Activated CD4-positive, alpha-beta T cell treated with anti-CD3 and anti-CD28 coated beads, Interleukin-2, Interleukin-6, amounts not matched to agents 100 ng/mL and 50 ng/mL, durations not matched to agents 16 hours and 8 hours (primary cell): Measurements from ENCODE around the gene PLSCR5.

Experiments used
- DNase-seq: peaks from one replicate; pipeline ENCODE4 v3.0.0-alpha.2; 2020

Gene PLSCR5, protein sequence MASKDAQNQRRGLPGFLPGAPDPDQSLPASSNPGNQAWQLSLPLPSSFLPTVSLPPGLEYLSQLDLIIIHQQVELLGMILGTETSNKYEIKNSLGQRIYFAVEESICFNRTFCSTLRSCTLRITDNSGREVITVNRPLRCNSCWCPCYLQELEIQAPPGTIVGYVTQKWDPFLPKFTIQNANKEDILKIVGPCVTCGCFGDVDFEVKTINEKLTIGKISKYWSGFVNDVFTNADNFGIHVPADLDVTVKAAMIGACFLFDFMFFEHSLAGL

DNA sequence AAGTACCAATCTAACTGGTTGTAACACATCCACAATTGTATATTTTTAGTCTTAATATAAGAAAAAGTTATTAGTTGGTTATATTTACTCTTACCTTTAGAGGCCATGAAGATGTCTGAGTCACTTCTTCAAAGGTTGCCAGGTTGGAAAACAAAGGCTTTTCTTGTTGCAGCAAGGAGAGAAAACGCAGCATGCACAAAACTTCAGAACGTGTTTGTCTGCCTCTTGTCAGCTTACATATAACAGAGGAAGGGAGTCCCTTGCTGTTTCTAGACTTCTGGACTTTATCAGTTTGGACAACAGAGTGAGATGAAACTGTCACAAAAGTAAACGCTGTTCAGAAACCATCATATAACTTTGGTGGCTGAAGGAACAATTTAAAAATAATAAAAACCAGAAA is at the start of gene PLSCR5:
PLSCR5 (minus strand) TSS at position 241 of the 400 bp plus-strand sequence; CDS start at position 107, 134 bp downstream.
- DNase-seq = no peak

DNA sequence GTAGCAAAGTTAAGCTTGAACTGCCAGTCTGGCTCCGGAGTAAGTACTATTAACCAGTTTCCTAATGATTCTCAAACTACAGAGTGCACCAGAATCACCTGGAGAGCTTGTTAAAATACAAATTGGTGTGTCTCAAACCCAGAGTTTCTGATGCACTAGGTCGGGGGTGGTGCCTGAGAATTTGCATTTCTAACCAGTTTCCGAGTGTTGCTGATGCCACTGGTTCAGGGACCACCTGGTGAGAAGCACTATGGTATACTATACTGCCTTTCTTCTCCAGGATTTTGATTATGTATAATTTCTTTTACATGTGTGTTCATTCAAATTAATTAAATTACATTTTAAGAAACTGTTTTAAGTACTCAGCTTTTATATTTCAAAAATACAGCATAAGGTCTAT is 48.8 kb upstream of the PLSCR5 start:
- no peak for DNase-seq

DNA sequence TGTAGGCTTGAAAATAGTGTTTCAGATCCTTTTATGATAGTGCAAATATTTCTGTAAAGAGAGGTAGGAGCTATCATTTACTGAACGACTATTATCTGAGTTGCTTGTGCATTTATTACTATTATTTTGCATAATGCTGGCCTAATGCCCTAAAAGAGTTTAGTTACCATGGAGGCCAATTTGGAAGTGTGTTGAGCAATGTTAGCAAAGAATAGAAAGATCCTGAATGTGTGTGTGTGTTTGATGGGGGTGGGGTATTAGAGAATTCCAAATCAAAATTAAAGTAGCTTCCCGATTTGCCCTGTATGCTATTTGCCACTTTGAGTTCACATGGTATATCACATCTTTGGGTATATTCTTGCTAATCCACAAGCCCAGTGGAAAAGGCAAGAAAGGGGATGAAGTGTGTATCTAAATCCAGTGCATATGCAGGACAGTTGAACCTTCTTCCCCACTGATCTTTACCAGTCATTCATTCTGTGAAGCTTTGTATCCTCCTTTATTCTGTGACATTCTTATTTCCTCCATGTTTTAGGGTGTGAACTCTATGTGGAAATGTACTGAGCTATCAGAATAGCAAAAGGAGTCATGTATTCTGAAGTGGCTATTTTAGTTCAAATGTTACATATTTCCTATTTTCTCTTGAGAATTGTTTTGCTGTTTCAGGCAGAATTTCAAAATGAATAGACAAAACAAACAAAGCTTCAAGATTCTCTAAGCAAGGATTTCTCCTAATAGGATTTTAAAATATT is 45.7 kb upstream of the PLSCR5 start:
- DNase-seq = no peak

DNA sequence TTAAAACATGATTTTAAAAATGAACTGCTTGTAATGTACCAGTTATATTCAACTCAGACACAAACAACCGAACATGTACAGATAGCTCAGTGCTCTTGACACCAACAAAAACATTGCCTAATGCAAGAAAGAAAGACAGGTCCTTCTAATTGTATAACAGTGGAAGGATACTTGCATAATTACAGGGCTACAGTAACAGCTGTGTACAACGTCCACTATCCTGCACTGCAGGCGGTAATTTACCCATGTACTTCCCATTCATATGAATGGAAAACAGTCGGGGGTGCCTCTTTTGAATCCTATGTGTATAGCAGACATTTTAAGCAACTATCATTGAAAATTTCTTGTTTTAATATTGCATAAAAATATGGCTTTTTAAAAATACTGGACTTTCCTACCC is 41.1 kb upstream of the PLSCR5 start:
- no peak for DNase-seq

DNA sequence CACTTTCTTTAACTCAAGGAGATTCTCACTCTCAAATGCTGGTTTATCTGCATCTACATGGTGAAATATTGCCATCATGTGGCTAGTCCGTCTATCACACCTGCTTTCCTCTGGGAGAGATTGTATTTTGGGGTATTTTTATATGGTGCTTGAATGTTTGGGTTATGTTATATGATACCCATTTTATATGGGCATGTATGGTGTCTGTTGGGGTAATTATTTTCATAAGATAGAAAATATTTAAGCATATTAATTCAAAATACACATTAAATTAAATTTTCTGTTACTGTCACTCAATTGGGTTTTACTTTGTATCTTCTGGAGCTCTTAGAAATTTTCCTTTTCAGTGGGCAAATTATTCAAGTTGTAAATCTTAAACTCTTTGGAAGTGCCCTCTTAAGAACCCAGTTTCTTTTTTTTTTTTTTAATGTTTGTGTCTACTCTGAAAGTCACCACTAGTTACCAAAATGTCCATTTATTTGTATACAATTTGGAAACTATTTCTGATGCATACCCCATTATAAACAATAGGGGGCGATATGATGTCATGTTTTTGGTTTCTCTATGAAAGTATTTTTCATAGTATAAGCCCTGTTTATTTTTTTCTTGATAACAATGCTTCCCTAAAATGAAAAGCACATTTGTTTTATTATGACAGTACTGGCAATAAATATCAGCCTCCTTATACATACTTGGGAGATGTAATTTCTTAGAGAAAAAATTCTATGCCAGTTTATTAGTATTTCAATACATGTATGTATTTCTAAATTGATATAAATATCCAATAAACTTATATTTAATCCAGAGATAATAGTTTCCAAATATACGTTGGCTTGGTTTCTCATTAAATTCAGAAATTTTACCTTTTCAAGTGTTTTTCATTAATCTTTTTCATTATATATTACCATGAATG is 36.1 kb upstream of the PLSCR5 start:
- DNase-seq = peak; percentile 35

DNA sequence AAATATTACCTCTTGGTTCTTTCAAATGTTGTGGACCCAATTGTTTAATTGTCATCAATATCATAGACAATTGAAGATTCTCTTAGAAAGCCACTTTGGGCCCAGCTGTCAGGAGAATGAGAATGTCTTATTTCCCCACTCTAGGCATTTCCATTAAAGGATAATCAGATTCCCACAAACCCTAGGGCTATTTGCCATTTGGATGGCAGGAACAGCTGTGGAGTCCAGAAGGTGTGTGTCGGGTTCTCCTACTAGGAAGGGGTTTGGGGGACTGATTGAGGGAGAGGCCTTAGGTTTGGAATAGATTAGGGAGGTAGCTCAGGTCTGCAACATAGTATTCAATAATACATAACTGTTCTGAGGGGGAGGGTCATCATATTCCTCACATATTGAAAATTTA is 35.2 kb upstream of the PLSCR5 start:
- DNase-seq = no peak

DNA sequence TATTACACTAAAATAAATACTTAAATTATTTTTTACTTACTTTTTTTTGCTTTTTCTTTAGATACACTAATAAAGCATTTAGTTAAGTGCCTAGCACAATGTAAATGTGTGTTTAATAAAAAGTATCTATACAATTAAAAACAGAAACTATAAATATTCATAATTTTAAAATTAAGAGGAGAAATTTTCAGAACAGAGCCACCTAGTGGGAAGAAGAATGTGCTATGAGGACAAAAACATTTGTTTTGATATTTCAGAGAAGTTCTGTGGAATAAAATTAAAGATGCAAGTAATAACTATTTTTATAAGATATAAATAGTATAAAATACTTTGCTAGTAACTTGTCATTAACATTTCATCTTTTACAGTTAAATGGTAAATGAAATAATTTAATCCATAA is 33.6 kb upstream of the PLSCR5 start:
- no peak for DNase-seq

DNA sequence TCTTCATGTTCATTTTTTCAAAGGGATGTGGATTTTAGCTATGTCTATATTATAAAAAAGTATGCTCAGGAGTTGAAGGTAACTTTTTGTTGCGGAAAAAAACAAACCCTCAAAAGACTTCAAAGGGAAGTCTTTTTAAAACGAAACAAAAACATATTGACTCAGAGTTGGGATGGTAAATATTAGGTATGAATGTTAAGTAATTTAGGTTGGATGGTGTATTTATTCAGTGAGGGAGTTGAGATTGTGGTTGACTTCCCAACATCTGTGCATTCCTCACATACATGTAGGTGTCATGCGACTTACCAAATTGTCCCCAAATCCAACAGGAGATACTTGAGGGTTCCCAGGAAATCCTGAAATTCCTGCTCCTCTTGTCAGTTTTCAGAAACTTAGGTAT is 32.7 kb upstream of the PLSCR5 start:
- no peak for DNase-seq

DNA sequence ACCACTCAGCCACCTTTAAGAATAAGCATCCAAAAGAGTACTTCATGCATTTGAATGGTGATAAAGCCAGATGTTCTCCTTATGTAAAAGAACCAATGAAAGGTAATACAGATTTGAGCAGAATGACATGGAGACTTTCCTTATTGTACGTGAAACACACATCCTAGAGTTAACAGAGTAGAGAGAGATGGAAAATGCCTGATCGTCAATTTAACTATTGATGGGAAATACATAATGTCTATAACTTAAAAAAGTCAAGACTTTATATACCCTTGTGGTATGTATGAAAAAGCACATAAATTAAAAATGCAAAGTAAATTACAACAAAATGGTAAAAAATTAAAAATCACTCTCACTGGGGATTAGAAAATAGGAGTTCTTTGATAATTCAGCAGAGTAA is 31.7 kb upstream of the PLSCR5 start:
- no peak for DNase-seq

DNA sequence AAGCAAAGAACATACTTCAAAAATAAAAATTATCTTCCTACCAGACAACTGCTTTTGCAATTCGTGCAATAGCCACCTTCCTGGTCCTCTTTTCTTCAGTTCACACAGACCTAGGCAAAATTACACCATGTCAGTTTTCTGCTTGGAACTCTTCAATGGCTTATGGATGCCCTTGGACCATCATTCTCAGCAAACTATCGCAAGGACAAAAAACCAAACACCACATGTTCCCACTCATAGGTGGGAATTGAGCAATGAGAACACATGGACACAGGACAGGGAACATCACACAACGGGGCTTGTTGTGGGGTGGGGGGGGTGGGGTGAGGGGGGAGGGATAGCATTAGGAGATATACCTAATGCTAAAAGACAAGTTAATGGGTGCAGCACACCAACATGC is 29.2 kb upstream of the PLSCR5 start:
- no peak for DNase-seq

DNA sequence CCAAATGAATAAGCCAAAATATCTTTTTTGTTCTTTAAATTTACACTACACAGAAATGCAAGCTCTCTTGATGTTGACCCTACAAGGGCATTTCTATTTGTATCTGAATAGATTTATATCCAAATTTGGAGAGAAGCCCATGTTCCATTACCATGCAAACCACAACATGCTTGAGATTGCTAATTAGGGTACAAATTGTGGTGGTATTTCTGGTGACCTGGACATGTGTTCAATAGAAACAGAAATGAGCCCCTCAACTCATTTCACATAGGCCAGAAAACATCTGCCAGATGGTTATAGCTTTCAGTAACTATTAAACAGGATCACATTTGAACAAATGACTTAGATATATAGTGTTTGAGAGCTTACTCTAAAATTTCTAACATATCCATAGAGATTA is 23.5 kb upstream of the PLSCR5 start:
- DNase-seq = no peak

DNA sequence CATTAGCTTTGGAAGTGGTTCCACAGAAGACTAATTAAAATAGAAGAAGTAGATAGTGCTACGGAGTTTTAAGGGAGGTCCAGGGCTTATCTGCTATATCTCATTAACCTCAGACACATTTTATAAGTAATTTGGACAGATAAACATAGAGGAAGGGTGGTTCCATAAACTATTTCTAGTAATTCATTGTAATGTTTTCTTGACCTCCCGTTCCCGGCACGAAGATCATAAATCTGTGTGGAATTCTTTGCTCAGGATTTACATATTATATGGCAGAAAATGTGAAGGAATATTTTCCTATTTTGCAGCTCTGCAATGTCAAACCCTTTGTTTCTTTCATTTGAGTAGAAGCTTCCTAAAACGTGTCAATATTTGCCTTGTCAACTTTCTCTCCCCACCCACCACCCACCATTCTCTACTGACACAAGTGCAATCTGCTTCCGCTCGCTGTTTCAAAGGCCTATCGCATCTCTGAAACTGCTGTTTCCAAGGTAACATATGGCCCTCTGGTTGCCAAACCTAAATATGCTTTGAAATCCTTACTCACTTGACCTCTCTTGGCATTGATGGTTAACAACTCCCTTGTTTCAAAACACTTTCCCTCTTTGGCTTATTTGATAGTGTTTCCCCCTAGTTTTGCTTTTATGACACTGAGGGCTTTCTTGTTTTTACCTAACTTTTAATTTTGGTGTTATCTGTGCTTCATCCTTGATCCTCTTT is 21.4 kb upstream of the PLSCR5 start:
- no peak for DNase-seq

DNA sequence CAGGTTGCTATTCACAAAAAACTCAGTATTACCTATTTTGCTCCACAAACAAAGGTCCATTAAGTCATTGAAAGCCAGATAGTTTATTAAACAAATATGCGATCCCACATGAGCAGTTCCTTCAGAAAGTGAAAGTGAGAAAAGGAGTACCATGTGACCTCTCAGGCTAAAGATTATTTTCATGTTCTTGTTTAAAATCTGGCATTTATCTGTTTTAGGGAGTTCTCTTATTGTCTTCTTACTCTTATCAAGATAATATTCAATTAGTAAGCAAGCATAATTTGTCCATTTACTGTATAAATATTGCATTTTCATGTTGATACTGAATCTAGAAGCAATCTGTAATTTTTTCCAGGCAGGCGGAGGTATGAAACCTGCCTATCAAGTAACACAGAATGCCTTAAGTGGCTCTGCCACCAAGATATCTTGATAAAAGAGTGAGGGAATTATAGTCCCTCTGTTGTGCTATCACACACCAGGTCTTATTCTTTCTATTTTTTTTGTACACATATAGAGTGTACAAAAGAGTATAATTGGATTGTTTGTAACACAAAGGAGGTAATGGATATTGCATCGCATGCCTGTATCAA is 20.1 kb upstream of the PLSCR5 start:
- DNase-seq = no peak

DNA sequence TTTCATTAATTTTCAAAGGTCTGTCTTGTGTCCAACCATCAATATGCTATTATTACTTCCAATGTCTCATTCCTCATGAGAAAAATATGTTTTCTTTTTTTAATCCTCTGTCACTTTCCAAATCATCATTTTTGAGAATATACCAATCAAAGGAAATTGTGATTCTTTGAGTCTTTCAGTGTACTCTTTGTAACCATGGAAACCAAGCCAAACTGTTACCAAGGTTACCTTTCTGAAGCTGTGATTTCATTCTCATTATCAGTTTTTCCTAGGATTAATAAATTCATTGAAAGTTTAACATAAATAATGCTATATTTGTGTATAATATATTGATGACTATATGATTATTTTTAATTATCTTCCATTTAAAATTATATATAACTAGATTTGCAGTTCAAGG is 16.6 kb upstream of the PLSCR5 start:
- DNase-seq = no peak

DNA sequence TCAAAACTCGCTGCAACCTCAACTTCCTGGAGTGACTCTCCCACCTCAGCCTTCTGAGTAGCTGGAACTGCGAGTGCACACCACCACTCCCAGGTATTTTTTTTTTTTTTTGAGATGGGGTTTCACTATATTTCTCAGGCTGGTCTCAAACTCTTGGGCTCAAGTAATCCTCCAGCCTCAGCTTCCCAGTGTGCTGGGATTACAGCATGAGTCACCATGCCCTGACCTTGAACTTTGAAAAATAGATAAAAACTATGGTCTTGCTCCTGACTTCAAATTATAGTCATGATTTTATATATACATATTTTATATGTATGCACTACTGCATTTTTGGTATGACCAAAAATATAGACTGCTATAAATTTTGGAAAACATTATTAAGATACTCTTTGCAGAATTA is 6.9 kb upstream of the PLSCR5 start:
- DNase-seq = no peak

DNA sequence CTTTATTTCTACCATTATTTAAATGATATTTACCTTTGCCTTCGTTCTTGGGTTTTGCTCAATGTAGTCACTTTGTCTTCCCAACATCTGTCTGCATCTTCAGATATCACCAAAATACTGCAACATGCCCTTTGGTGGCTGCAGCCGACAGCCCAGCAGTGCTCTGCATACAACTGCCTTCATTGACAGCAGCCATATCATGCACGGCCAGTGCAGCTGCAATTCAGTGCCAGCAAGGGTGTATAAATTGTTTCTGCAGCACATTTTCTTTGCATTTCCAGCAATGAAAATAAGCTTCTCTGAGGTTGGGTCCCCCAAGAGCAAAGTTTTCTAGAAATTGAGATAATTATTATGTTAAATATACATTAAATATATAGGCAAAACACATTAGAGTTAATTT is 6.0 kb upstream of the PLSCR5 start:
- no peak for DNase-seq

DNA sequence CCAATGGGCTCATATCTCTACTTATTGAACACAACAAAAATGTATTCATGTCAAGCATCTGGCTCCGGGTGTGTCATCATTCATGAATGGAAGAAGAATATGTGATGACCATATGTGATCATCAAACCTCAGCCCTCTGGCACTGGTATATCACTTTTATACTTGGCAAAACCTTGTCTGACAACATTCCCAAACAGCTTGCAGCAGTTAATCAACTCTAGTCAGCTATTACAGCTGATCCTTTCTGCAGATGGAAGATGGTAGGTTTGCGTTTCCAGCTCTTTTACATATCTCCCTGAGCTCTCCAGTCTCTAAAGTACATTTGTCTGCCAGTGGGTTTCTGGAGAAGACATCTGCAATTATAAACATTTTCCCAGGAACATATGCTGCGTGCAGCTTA is 6.6 kb downstream of the PLSCR5 start:
- DNase-seq = no peak

DNA sequence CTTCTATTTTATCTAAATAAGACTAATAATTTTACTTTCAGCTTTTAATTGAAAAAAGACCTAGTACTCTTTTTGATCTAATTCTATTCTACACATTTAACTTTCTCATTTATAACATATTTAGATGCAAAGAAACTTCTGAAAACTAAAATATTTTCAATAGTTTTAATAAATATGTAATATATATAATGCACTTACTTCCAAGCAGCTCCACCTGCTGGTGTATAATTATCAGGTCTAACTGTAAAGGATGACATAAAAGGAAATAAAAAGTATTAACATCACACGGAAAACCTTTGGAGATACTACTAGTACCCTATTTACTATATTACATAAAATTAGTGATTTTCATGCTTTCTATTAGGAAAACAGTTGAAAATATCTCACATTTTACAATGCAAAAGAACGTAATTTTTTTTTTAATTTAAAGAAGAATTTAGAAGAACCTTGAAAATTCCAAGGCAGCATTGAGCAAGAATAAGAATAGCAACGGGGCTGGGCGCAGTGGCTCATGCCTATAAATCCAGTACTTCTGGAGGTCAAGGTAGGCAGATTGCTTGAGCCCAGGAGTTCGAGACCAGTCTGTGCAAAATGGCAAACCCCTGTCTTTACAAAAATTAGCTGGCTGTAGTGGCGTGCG is 10.2 kb downstream of the PLSCR5 start:
- no peak for DNase-seq

DNA sequence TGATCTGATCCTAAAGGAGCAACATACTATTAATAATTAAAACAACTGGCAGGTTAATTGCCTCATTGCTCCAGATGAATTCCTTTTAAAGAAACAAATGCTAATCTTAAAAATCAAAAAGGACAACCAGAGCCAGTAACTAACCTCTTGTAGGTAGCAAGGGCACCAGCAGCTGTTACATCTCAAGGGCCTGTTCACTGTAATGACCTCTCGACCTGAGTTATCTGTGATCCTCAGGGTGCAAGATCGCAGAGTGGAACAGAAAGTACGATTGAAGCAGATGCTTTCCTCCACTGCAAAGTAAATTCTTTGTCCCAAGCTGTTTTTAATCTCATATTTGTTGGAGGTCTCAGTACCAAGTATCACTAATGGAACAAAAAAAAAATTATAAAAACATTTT is 11.4 kb downstream of the PLSCR5 start:
- DNase-seq = no peak

DNA sequence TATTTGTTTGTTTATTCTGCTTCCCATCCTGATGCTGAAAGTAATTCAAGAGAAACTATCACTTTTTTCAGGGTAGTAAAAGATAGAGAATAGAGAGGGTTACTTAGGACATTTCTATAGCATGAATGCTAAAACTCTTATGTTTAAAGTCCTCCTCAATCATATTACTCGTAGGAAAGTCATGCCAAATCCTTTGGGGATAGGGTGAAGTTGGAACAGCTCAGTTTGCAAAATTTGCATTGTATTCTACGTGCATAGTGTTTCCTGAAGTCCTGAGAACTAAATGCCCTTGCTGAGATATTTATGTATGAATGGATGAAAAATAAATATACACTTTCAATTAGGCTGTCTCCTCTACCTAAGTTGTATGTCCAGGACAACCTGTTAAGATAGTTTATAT is 14.6 kb downstream of the PLSCR5 start:
- no peak for DNase-seq

DNA sequence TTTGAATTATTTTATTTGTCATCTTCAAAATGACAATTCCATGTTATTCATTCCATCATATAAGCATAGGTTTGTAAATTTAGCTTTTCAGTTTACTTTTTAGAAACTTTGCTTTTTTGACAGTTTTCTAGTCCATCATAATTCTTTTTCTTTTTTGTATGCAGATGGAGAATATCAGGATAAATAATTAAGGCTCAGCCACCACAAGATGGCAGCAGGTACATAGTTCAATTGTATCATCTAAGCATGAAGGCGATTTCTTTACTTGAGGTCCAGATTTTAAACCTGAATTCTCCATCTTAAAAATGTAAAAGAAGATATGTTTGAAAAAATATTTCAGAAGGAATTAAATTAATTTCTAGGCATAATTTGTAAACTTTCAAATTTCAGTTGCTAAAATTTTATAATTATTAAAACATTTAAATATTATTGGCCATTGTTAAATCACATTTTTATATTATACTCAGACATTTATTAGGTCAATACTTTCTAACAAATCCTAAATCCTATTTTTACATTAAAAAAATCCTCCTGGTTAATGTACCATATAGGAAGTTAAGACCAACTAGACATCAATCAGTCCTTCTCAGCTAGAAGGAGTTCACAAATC is 15.1 kb downstream of the PLSCR5 start:
- DNase-seq = peak; percentile 21

DNA sequence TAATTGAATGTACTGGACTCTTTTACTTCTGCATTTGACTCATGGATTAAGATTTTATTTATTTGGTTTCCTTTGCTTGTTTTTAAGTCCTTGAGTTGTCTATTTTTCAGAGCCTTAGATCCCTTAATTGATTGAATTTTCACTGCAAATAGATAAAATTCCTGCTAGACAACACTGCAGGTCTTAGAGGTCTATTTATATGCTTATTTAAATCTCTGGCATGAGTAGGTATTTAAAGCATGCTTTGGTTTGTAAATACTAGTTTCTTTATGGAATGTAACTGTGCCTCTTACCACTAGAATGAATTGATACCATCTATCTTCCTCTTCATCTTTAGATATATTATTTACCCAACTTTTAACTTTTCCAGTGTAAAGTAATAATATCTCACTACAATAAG is 20.0 kb downstream of the PLSCR5 start:
- no peak for DNase-seq
